ENCODE measurements around the gene TMEM245. TPM values are rescaled to one million over a fixed set of nuclear protein-coding genes. Genes with fewer than 3 reads are reported as not detected.

TMEM245 gene
- total RNA-seq, 1 experiment from 2014 or later = 60.3 TPM

DNA sequence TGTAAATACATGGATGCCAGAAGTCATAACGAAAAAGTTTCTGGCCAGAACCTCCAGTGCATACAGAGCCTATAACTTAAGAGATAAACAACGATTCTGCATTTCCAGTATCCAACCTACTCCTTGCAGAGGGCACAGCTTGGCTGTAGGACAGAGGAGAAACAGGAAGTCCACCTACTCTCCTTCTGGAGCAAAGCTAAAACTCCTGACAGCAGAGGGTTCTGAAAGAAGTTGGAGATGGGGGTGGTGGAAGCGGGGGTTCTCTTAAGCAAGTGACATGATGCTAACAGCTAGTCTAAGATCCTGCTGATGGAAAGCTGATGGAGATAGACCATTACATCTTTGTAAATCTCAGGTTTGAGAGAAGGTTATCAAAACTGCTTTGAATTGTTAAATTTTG is 70.9 kb downstream of the TMEM245 start:
- no TSS peak for BruUV-seq (replicated peaks)

DNA sequence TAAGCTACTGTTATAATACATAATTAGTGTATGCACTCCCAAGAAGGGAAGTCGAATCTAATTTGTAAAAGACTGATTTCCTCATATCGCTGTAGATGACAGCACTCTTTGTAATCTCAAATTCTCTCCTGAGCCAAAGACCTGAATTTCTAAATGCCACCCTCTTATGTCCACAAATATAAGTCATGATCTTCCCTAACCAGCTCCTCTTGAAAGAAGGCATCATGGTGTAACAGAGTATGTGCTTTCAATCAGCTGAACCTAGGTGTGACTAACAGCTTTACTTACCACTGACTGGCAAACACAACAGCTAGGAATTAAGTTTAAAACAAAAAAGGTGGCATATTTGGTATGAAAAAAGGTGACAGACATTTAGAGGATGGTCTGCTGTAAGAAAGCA is 72.5 kb downstream of the TMEM245 start:
- Histone ChIP-seq H3K9me3 (ENCODE audit: insufficient read depth, low read depth) (no peaks in the 10 kb centered on the region; the same call in 1 of the 2 replicates), H3K4me1 (replicated peaks; ENCODE audit: insufficient read depth) (peaks cover 10% of the 10 kb centered on the region; the same call in 1 of the 2 replicates), H3K27me3 (ENCODE audit: insufficient read depth, low read depth) (no peaks in the 10 kb centered on the region), H3K4me3 (no peak overlapping the region), H4K20me1 (ENCODE audit: insufficient read depth) (no peaks in the 10 kb centered on the region), H3F3A (ENCODE audit: insufficient read depth, low read depth) (0 out of 2 replicates have a peak, but pooled peaks cover 7% of the 10 kb centered on the region), H3K36me3 (ENCODE audit: low read depth) (peaks cover 58% of the 10 kb centered on the region), H3K4me2 (no peak overlapping the region), H3K9me2 (ENCODE audit: insufficient read depth) (no peaks in the 10 kb centered on the region), H2AFZ (no peak overlapping the region), H3K27ac (no peak overlapping the region), H3K79me2 (ENCODE audit: low read depth) (no peaks in the 10 kb centered on the region)
- peak in 1 of 2 experiments; percentile 44 for DNase-seq
- ChIA-PET POLR2A (ENCODE audit: unreplicated experiment) (interaction anchor here (0.5 kb wide), 2 partner anchors 158 to 1627 kb away, joined by 4 read pairs; no protein-coding TSS in a partner anchor), CTCF (interaction anchor here (0.5 to 0.6 kb wide), 2 partner anchors 191 to 1615 kb away, joined by 6 to 8 read pairs; no protein-coding TSS in a partner anchor)
- TF ChIP-seq, protein P1, sequence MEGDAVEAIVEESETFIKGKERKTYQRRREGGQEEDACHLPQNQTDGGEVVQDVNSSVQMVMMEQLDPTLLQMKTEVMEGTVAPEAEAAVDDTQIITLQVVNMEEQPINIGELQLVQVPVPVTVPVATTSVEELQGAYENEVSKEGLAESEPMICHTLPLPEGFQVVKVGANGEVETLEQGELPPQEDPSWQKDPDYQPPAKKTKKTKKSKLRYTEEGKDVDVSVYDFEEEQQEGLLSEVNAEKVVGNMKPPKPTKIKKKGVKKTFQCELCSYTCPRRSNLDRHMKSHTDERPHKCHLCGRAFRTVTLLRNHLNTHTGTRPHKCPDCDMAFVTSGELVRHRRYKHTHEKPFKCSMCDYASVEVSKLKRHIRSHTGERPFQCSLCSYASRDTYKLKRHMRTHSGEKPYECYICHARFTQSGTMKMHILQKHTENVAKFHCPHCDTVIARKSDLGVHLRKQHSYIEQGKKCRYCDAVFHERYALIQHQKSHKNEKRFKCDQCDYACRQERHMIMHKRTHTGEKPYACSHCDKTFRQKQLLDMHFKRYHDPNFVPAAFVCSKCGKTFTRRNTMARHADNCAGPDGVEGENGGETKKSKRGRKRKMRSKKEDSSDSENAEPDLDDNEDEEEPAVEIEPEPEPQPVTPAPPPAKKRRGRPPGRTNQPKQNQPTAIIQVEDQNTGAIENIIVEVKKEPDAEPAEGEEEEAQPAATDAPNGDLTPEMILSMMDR (conservative IDR thresholded peaks at IDR 0.05) = no peak
- TF ChIP-seq EZH2 (IDR thresholded peaks at IDR 0.05; ENCODE audit: low read depth) = no peak
- BruUV-seq (replicated peaks) = no TSS peak
- intact Hi-C loops (cut with micrococcal nuclease; ENCODE audit: unreplicated experiment) = no loop called here

More for the DNA sequence above, 70.9 kb downstream of the TMEM245 start:
- H3K36me3 ChIP-seq (ENCODE audit: low read depth) = peaks cover 67% of the 10 kb centered on the region
- H3K79me2 ChIP-seq (ENCODE audit: low read depth) = no peaks in the 10 kb centered on the region
- POLR2A ChIA-PET (ENCODE audit: unreplicated experiment) = no interaction called here
- TF ChIP-seq EZH2 (IDR thresholded peaks at IDR 0.05; ENCODE audit: low read depth) = no peak
- TF ChIP-seq, protein P1 (conservative IDR thresholded peaks at IDR 0.05) = no peak
- no peak overlapping the region for H3K27ac ChIP-seq
- no peaks in the 10 kb centered on the region for H3K27me3 ChIP-seq (ENCODE audit: insufficient read depth, low read depth)
- H3K9me2 ChIP-seq (ENCODE audit: insufficient read depth) = no peaks in the 10 kb centered on the region
- H3K4me3 ChIP-seq = no peak overlapping the region
- 0 out of 2 replicates have a peak, but pooled peaks cover 2% of the 10 kb centered on the region for H3K4me1 ChIP-seq (replicated peaks; ENCODE audit: insufficient read depth)
- H3K9me3 ChIP-seq (ENCODE audit: insufficient read depth, low read depth) = no peaks in the 10 kb centered on the region; the same call in 1 of the 2 replicates
- H3K4me2 ChIP-seq = no peak overlapping the region
- CTCF ChIA-PET = interaction anchor here (0.5 to 0.6 kb wide), 2 partner anchors 14 to 26 kb away, joined by 3 to 4 read pairs; no protein-coding TSS in a partner anchor
- H3F3A ChIP-seq (ENCODE audit: insufficient read depth, low read depth) = 0 out of 2 replicates have a peak, but pooled peaks cover 4% of the 10 kb centered on the region
- H2AFZ ChIP-seq = no peak overlapping the region
- no peaks in the 10 kb centered on the region for H4K20me1 ChIP-seq (ENCODE audit: insufficient read depth)
- no peak for DNase-seq
- intact Hi-C loops (cut with micrococcal nuclease; ENCODE audit: unreplicated experiment) = no loop called here

DNA sequence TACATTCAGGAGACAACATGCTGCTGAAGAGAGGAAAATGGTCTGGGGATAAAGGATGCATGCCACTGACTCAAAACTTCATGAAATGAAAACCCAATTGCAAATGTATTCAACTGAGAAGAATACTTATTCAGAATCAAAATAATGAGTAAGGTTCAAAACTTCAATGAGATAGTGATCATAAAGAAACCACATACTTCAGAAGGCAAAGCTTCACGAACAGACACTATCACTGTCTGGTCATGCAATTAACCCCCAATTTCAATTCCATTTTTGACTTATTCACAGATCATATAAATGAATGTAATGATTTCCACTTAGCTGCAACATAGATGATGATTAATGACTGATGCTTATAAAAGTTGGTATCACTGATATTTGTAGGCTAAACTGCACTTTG is 73.4 kb downstream of the TMEM245 start:
- intact Hi-C loops (cut with micrococcal nuclease; ENCODE audit: unreplicated experiment) = no loop called here
- no peaks in the 10 kb centered on the region for H3K79me2 ChIP-seq (ENCODE audit: low read depth)
- no peaks in the 10 kb centered on the region for H3K9me2 ChIP-seq (ENCODE audit: insufficient read depth)
- H3K4me2 ChIP-seq = no peak overlapping the region
- peaks cover 58% of the 10 kb centered on the region for H3K36me3 ChIP-seq (ENCODE audit: low read depth)
- 0 out of 2 replicates have a peak, but pooled peaks cover 7% of the 10 kb centered on the region for H3F3A ChIP-seq (ENCODE audit: insufficient read depth, low read depth)
- H4K20me1 ChIP-seq (ENCODE audit: insufficient read depth) = no peaks in the 10 kb centered on the region
- H3K9me3 ChIP-seq (ENCODE audit: insufficient read depth, low read depth) = no peaks in the 10 kb centered on the region; the same call in 1 of the 2 replicates
- CTCF ChIA-PET = interaction anchor here (0.6 kb wide), 1 partner anchor 16 kb away, joined by 3 read pairs; no protein-coding TSS in a partner anchor
- H3K4me3 ChIP-seq = no peak overlapping the region
- BruUV-seq (replicated peaks) = no TSS peak
- peaks cover 10% of the 10 kb centered on the region; the same call in 1 of the 2 replicates for H3K4me1 ChIP-seq (replicated peaks; ENCODE audit: insufficient read depth)
- no peak for TF ChIP-seq EZH2 (IDR thresholded peaks at IDR 0.05; ENCODE audit: low read depth)
- TF ChIP-seq, protein P1 (conservative IDR thresholded peaks at IDR 0.05) = no peak
- no peaks in the 10 kb centered on the region for H3K27me3 ChIP-seq (ENCODE audit: insufficient read depth, low read depth)
- no peak for DNase-seq
- no peak overlapping the region for H2AFZ ChIP-seq
- POLR2A ChIA-PET (ENCODE audit: unreplicated experiment) = no interaction called here
- H3K27ac ChIP-seq = no peak overlapping the region

All from PC-9 (cell line).